HG02981 (cell line): Measurements from ENCODE around the gene RNF215.

Experiments used
- ATAC-seq: cut with Tn5 transposase; IDR thresholded peaks from one replicate; pipeline ENCODE4 v1.9.1; 2021; ENCODE audit warnings: mild to moderate bottlenecking, moderate library complexity; ENCODE audit not compliant: unreplicated experiment

The RNF215 gene

GRCh38 chr22:30397656-30398635 lies 10.7 kb upstream of the RNF215 start:
- ATAC-seq = no peak

- ATAC-seq = no peak
These were observed 9.9 kb upstream of the RNF215 start, which contains the start of gene SEC14L2 for GRCh38 chr22:30396871-30397655. SEC14L2 (plus strand) TSS chr22:30397018; CDS start chr22:30397117, 99 bp downstream.

- no peak for ATAC-seq
These were observed 6.7 kb upstream of the RNF215 start for GRCh38 chr22:30393885-30394284.

GRCh38 chr22:30393322-30393680 lies 6.1 kb upstream of the RNF215 start:
- ATAC-seq = no peak

- ATAC-seq = no peak
These were observed 5.6 kb upstream of the RNF215 start for GRCh38 chr22:30392661-30393321.

GRCh38 chr22:30390974-30391691 lies 3.9 kb upstream of the RNF215 start:
- no peak for ATAC-seq

GRCh38 chr22:30386608-30386959 lies 627 bp downstream of the RNF215 start:
- no peak for ATAC-seq

- no peak for ATAC-seq
These were observed 1.3 kb downstream of the RNF215 start for GRCh38 chr22:30385942-30386341.

GRCh38 chr22:30383061-30383460 lies 4.2 kb downstream of the RNF215 start:
- no peak for ATAC-seq

GRCh38 chr22:30382340-30382739 lies 4.9 kb downstream of the RNF215 start:
- no peak for ATAC-seq

GRCh38 chr22:30381264-30381663 lies 5.9 kb downstream of the RNF215 start:
- no peak for ATAC-seq

- no peak for ATAC-seq
These were observed 7.2 kb downstream of the RNF215 start for GRCh38 chr22:30380011-30380410.

- ATAC-seq = no peak
These were observed 11.8 kb downstream of the RNF215 start for GRCh38 chr22:30375312-30375849.

GRCh38 chr22:30373331-30374325 lies 13.6 kb downstream of the RNF215 start:
- no peak for ATAC-seq

GRCh38 chr22:30372915-30373314 lies 14.3 kb downstream of the RNF215 start:
- no peak for ATAC-seq

- no peak for ATAC-seq
These were observed 15.2 kb downstream of the RNF215 start for GRCh38 chr22:30371981-30372380.

- no peak for ATAC-seq
These were observed 15.9 kb downstream of the RNF215 start for GRCh38 chr22:30371321-30371720.

- ATAC-seq = no peak
These were observed 16.5 kb downstream of the RNF215 start for GRCh38 chr22:30370641-30371230.

GRCh38 chr22:30368420-30368819 lies 18.8 kb downstream of the RNF215 start:
- no peak for ATAC-seq
